Stimulated activated CD4-positive, alpha-beta T cell treated with anti-CD3 and anti-CD28 coated beads, Interleukin-1b, Interleukin-23, amount 100 ng/mL, for 1 hour (primary cell): ENCODE measurements around the gene ZNF516.

Experiments
- DNase-seq, 2 donors: peaks; one replicate each; pipeline ENCODE4 v3.0.0-alpha.2; 2020; ENCODE audit warnings: low read depth in 2 of 2

ZNF516 gene

GRCh38 chr18:76442413-76443171 lies 52.5 kb downstream of the ZNF516 start:
- no peak for DNase-seq

DNA sequence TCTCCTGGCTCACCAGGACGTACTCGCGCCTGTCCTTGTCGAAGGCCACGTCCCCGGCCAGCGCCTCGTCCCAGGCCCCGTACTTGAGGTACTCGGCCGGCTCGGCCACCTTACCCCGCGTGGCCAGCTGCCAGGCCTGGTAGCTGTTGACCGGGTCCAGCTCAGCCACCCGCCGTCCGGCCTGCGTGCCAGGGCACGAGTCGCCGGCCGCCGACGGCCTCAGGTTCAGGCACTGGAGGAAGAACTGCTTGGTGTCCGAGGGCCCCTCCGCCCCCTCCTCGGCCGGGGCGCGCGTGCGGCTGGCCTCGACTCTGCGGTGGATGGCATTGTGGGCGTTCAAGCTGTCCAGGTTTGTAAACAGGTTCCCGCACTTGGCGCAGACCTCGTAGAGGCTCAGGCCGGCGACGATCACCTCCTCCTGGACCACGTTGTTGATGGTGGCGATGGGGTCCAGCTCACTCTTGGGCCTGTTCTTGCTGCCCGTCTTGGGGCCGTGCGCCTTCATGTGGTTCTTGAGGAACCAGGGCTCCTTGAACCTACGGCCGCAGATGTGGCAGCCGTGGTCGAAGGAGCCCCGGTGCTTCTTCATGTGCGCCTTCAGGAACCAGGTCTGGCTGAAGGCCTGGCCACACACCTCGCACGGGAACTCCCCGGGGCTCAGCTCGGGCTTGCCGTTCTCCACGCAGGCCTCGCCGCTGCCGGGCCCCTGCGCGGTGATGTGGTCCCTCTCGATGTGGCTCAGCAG lies 53.2 kb downstream of the ZNF516 start:
- DNase-seq: no peak

GRCh38 chr18:76441002-76441667 lies 53.9 kb downstream of the ZNF516 start:
- no peak for DNase-seq

GRCh38 chr18:76437910-76438309 lies 57.1 kb downstream of the ZNF516 start:
- no peak for DNase-seq

DNA sequence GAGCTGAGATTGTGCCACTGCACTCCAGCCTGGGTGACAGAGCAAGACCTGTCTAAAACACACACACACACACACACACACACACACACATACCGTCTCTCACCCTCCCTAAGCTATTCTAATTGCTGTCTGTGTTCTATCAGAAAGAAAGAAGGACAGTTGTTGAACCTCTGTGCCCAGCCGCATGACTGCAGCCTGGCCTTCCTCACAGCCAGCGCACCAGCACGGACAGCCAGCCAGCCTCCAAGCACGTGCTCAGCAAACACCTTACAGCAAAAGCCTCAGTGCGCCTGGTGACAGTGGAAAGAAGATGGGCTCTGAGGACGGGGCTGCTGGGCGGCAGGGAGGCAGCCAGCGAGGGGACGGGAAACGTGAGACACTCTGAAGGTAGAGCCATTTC lies 58.0 kb downstream of the ZNF516 start:
- DNase-seq: no peak

GRCh38 chr18:76436342-76436741 lies 58.7 kb downstream of the ZNF516 start:
- no peak for DNase-seq

GRCh38 chr18:76435316-76435989 lies 59.6 kb downstream of the ZNF516 start:
- DNase-seq: no peak

GRCh38 chr18:76434452-76434851 lies 60.6 kb downstream of the ZNF516 start:
- DNase-seq: no peak

DNA sequence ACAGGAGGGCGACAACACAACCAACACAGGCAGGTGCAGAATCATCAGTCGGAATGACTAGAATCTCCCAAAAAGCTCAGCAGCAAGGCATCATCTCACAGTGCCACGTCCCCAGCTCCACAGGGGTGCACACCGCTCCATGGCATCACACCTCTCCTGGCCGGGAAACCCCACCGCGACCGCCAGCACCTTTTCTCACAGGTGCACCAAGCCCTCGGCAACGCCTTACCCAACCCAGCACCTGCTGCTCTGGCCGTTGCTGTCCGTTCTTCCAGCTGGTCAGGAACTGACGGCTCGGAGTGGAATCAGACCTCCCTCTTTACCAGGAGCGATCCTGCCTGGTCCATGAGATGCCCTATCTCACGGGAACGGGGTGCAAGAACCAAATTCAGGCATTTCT lies 61.3 kb downstream of the ZNF516 start:
- DNase-seq: no peak

DNA sequence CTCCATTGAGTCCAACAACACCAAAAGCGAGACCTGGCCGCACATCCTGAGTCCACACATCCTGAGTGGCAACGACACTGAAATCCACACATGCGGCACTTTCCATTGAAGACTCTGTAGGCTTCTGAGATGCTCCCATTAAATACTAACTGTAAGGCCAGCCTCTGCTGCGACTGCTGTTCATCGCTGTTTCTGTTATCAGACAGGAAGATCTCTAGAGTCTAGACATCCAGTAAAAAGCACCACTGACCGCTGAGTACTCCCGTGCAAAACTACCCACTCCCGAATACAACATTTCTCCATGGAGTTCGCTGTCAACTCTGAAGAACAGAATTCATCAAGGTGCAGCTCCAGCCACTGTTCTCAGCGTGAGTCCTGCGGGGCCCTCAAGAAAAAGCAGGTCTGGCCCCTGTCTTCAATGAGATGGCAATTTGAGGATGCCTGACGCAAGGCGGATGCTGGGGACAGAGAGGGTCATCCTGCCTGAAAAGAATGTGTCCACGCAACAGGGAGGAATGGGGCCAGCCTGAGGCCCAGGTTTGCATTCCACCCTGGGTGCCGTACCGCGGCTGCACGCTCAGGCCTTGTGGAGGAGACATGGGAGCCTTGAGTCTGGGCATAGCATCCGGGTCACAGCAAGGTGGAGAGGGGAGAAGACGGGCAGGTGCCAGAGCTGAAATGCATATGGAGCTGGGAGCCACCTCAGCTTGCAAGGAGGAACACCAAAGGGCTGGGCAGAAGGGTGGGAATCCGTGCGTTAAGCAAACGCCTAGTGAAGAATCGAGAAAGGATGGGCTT lies 61.9 kb downstream of the ZNF516 start:
- DNase-seq: no peak

GRCh38 chr18:76432274-76432755 lies 62.7 kb downstream of the ZNF516 start:
- no peak for DNase-seq

DNA sequence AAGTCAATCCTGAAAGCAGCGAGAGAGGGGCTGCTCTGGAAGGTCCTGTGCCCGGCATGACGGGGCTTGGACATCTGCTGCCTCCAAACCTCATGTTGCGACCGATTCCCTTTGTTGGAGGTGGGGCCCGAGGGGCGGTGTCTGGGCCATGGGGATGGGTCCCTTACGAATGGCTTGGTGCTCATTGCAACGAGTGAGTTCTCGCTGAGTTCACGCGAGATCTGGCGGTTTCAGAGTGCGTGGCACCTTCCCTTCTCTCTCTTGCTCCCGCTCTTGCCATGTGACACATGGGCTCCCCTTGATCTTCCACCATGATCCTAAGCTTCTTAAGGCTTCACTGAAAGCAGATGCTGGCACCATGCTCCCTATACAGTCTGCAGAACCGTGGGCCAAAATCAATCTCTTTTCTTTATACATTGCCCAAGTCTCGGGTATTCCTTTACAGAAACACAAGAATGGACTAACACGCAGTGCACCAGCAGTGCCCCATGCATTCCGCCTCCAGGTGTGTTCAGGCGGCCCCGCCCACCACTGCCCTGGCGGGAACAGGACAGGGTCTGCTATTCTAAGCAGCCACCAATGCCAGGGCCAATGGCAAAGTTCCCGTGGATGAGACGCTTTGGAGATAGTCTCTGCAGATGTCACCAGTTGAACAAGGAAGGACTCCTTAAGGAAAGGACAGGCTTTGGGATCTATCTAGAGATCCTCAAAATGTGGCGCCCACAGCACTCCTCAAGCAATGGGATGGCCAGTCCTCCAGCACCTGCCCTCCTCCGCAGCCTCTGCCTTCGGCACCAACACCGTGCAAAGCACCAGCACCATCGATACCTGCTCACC lies 63.4 kb downstream of the ZNF516 start:
- DNase-seq: no peak

DNA sequence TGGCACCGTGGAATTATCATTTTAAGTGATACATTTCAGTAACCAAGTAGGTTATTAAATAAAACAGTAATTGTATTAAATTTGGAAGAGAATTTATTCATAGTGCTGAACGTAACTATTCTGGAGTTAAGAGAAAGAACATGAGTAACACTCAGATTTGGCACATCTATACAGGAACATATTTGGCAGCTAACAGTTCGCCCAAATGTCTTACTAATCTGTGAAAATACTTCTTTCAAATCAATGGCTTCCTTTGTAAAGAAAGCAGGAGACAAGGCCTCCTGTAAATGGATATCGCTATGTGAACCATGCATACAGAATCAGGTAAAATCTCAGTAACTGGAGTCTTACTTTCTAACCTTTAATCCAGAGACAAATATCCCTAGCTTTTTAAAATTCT lies 64.4 kb downstream of the ZNF516 start:
- DNase-seq: no peak

GRCh38 chr18:76429262-76430126 lies 65.5 kb downstream of the ZNF516 start:
- no peak for DNase-seq

- DNase-seq: no peak
These were observed 66.4 kb downstream of the ZNF516 start for GRCh38 chr18:76428396-76429261.

- no peak for DNase-seq
These were observed 68.2 kb downstream of the ZNF516 start for GRCh38 chr18:76426737-76427305.

- DNase-seq: no peak
These were observed 69.6 kb downstream of the ZNF516 start for GRCh38 chr18:76425146-76426131.
